ENCODE results near the gene BHLHE23. TPM values are rescaled to one million over a fixed set of nuclear protein-coding genes. Genes with fewer than 3 reads are reported as not detected.

The BHLHE23 gene
- total RNA-seq, 1 donor from 2014 or later, result not detected

DNA sequence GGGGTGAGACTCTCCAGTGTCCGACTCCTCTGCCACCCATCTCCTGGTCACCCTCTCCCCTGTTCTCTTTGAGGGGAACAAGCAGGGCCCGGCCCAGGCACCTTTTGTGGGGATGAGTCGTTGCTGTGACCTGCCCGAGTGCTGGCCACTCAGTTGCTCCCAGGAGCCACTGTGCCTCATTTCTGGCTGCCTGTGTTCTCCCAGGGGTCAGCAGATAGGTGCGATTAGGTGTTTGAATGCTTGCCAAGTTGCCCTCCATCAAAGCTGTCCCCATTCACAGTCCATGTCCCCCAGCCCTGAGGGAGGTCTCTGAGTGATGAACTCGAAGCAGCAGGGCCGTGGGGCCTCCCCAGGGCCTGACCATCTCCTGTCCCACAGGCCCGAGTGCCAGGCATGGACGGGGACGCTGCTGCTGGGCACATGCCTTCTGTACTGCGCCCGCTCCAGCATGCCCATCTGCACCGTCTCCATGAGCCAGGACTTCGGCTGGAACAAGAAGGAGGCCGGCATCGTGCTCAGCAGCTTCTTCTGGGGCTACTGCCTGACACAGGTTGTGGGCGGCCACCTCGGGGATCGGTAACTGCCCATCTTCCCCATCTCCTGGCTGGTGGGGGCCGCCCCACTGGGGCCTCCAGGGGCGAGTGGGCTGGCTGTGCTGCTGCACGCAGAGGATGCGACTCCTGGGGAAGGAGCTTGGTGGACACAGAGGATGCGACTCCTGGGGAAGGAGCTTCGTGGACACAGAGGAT, 50.2 kb downstream of the BHLHE23 start:
- DNase-seq (ENCODE audit: low spot score) (no peak), ATAC-seq (no peak)
- intact Hi-C loops (cut with DNase I), result no loop called here

Other genes with a start within 250 kb of the BHLHE23 start
- gene MRGBP, start 210.5 kb downstream of the BHLHE23 start, total RNA-seq, result 10.4 TPM
- 52.7 TPM for gene OGFR, start 202.1 kb downstream of the BHLHE23 start, total RNA-seq
- gene COL9A3, start 189.9 kb downstream of the BHLHE23 start, total RNA-seq, result 69.6 TPM
- 14.6 TPM for gene TCFL5, start 145.1 kb downstream of the BHLHE23 start, total RNA-seq
- gene DIDO1, start 80.5 kb downstream of the BHLHE23 start, total RNA-seq, result 60.9 TPM
- gene GID8, start 68.8 kb downstream of the BHLHE23 start, total RNA-seq, result 27.2 TPM
- 3.8 TPM for gene SLC17A9, start 54.3 kb downstream of the BHLHE23 start, total RNA-seq
- gene YTHDF1, start 209.2 kb upstream of the BHLHE23 start, total RNA-seq, result 32.1 TPM
- gene BIRC7, start 228.9 kb upstream of the BHLHE23 start, total RNA-seq, result 26.0 TPM
- gene NKAIN4, start 247.5 kb upstream of the BHLHE23 start, total RNA-seq, result 3.0 TPM